Endothelial cell (in vitro differentiated cells): Measurements from ENCODE around the gene RACGAP1. TPM values are rescaled to one million over a fixed set of nuclear protein-coding genes. Genes with fewer than 3 reads are reported as not detected.

Source experiments
- DNase-seq: peaks from one replicate; pipeline ENCODE4 v3.0.0; 2021; ENCODE audit warnings: low spot score
- H3K27ac Mint-ChIP-seq: one replicate; pipeline ENCODE4 v1.8.0; 2021; ENCODE audit warnings: mixed read lengths, inconsistent platforms; ENCODE audit not compliant: unreplicated experiment
- H3K27me3 Mint-ChIP-seq: one replicate; pipeline ENCODE4 v1.8.0; 2021; ENCODE audit warnings: mild to moderate bottlenecking, moderate library complexity, mixed read lengths, inconsistent platforms; ENCODE audit not compliant: unreplicated experiment
- H3K36me3 Mint-ChIP-seq: one replicate; pipeline ENCODE4 v1.8.0; 2021; ENCODE audit warnings: mild to moderate bottlenecking, low read depth, mixed read lengths, inconsistent platforms; ENCODE audit not compliant: unreplicated experiment
- H3K4me1 Mint-ChIP-seq: one replicate; pipeline ENCODE4 v1.8.0; 2021; ENCODE audit warnings: mild to moderate bottlenecking, mixed read lengths, inconsistent platforms; ENCODE audit not compliant: unreplicated experiment
- H3K4me3 Mint-ChIP-seq: one replicate; pipeline ENCODE4 v1.8.0; 2021; ENCODE audit warnings: mild to moderate bottlenecking, mixed read lengths, inconsistent platforms; ENCODE audit not compliant: unreplicated experiment
- H3K9me3 Mint-ChIP-seq: one replicate; pipeline ENCODE4 v1.8.0; 2021; ENCODE audit warnings: mixed read lengths, inconsistent platforms; ENCODE audit not compliant: unreplicated experiment
- CTCF ChIP-seq: fragments of 200-600 bp; sonication (generic); IDR thresholded peaks from one replicate; pipeline ENCODE4 v1.5.0; 2021; ENCODE audit warnings: antibody characterized with exemption; ENCODE audit not compliant: unreplicated experiment
- total RNA-seq: library from RNA; stranded (reverse); fragmentation: NEBNext Ultra II Directional; extraction: Animal tissue kit (Norgen Biotek cat#: 25700); gene quantifications from one replicate; pipeline ENCODE4 v1.2.1, GENCODE V29; 2021; ENCODE audit not compliant: unreplicated experiment

RACGAP1 gene
- total RNA-seq, 1 donor from 2014 or later = 19.5 TPM

- Mint-ChIP-seq H3K4me1 (peaks cover 15% of the 10 kb centered on the region), H3K27me3 (peaks cover 16% of the 10 kb centered on the region), H3K4me3 (no peak overlapping the region), H3K9me3 (no peaks in the 10 kb centered on the region), H3K36me3 (no peaks in the 10 kb centered on the region), H3K27ac (no peak overlapping the region)
- DNase-seq = no peak
- no peak for TF ChIP-seq CTCF
Observed at GRCh38 chr12:49953961-49954846, 71.1 kb downstream of the RACGAP1 start.

GRCh38 chr12:49953151-49953550 lies 72.1 kb downstream of the RACGAP1 start:
- H3K36me3 Mint-ChIP-seq = no peaks in the 10 kb centered on the region
- peaks cover 10% of the 10 kb centered on the region for H3K4me1 Mint-ChIP-seq
- no peak for DNase-seq
- no peak overlapping the region for H3K4me3 Mint-ChIP-seq
- peak overlapping the region; percentile 48 for H3K27ac Mint-ChIP-seq
- H3K9me3 Mint-ChIP-seq = no peaks in the 10 kb centered on the region
- TF ChIP-seq CTCF = no peak
- H3K27me3 Mint-ChIP-seq = peaks cover 14% of the 10 kb centered on the region

- no peak for TF ChIP-seq CTCF
- peak overlapping the region; percentile 48 for H3K27ac Mint-ChIP-seq
- no peak overlapping the region for H3K4me3 Mint-ChIP-seq
- DNase-seq = no peak
- H3K27me3 Mint-ChIP-seq = peaks cover 14% of the 10 kb centered on the region
- H3K9me3 Mint-ChIP-seq = no peaks in the 10 kb centered on the region
- peaks cover 10% of the 10 kb centered on the region for H3K4me1 Mint-ChIP-seq
- H3K36me3 Mint-ChIP-seq = no peaks in the 10 kb centered on the region
Observed at GRCh38 chr12:49952391-49953055, 72.8 kb downstream of the RACGAP1 start.

- TF ChIP-seq CTCF = no peak
- DNase-seq = no peak
- Mint-ChIP-seq H3K27ac (no peak overlapping the region), H3K27me3 (peaks cover 10% of the 10 kb centered on the region), H3K4me1 (peaks cover 10% of the 10 kb centered on the region), H3K9me3 (no peaks in the 10 kb centered on the region), H3K4me3 (no peak overlapping the region), H3K36me3 (no peaks in the 10 kb centered on the region)
Observed at GRCh38 chr12:49951411-49952240, 73.7 kb downstream of the RACGAP1 start.
